Activated naive CD4-positive, alpha-beta T cell treated with anti-CD3 and anti-CD28 coated beads, Interleukin-2, amount 10 ng/mL, durations not matched to agents 7 days and 5 days (primary cell): ENCODE data around the gene PLCG2.

Experiments used
- CTCF ChIA-PET: fragments of 350-600 bp; sonication (Branson Sonifier 250); formaldehyde crosslinking; loops from one replicate; lab custom pipeline; 2021; ENCODE audit warnings: antibody characterized with exemption; lab: Charles Lee
- DNase-seq: peaks from one replicate; pipeline ENCODE4 v3.0.0-alpha.2; 2020
- H3K27ac Mint-ChIP-seq: one replicate; pipeline ENCODE4 v1.8.0; 2021; ENCODE audit warnings: mild to moderate bottlenecking, moderate library complexity, mixed read lengths
- H3K27me3 Mint-ChIP-seq: one replicate; pipeline ENCODE4 v1.8.0; 2021; ENCODE audit warnings: mild to moderate bottlenecking, mixed read lengths
- H3K36me3 Mint-ChIP-seq: one replicate; pipeline ENCODE4 v1.8.0; 2021; ENCODE audit warnings: mixed read lengths
- H3K4me1 Mint-ChIP-seq: one replicate; pipeline ENCODE4 v1.8.0; 2021; ENCODE audit warnings: mixed read lengths
- H3K4me3 Mint-ChIP-seq: one replicate; pipeline ENCODE4 v1.8.0; 2021; ENCODE audit warnings: mild to moderate bottlenecking, moderate library complexity, mixed read lengths
- H3K9me3 Mint-ChIP-seq: one replicate; pipeline ENCODE4 v1.8.0; 2021; ENCODE audit warnings: mixed read lengths

Gene PLCG2

GRCh38 chr16:81837312-81837751 lies 58.2 kb downstream of the PLCG2 start:
- no peak for DNase-seq
- Mint-ChIP-seq H3K4me1 (peaks cover 8% of the 10 kb centered on the region), H3K4me3 (no peak overlapping the region), H3K9me3 (no peaks in the 10 kb centered on the region), H3K27ac (no peak overlapping the region), H3K27me3 (peaks cover 24% of the 10 kb centered on the region), H3K36me3 (no peaks in the 10 kb centered on the region)
- CTCF ChIA-PET, result no interaction called here

- no peak overlapping the region for H3K4me3 Mint-ChIP-seq
- no peaks in the 10 kb centered on the region for H3K36me3 Mint-ChIP-seq
- no peak overlapping the region for H3K27ac Mint-ChIP-seq
- peaks cover 27% of the 10 kb centered on the region for H3K27me3 Mint-ChIP-seq
- no peak for DNase-seq
- CTCF ChIA-PET, result no interaction called here
- no peaks in the 10 kb centered on the region for H3K9me3 Mint-ChIP-seq
- H3K4me1 Mint-ChIP-seq, result peaks cover 13% of the 10 kb centered on the region
Observed at GRCh38 chr16:81838794-81839193, 59.7 kb downstream of the PLCG2 start.

DNA sequence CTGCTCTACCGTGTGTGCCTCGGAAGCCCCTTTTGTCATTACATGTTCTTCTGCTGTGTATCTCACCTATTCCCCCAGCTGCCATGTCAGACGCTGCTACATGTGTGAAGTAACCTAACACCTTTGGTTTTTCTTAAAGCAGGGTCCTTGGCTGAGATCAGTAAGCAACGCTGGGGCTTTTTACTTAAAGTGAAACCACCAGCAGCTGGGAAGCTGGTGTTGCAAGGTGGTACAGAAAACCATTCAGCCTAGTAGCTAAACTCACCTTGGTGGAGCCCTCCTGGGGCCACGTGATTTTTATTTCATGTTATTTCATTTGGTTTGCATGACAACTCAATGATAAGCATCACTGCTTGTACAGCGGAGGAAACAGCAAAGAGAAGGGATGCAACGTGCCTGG lies 62.6 kb downstream of the PLCG2 start:
- Mint-ChIP-seq H3K36me3 (no peaks in the 10 kb centered on the region), H3K27me3 (peaks cover 21% of the 10 kb centered on the region), H3K4me3 (no peak overlapping the region), H3K4me1 (peaks cover 13% of the 10 kb centered on the region), H3K27ac (no peak overlapping the region), H3K9me3 (no peaks in the 10 kb centered on the region)
- DNase-seq, result no peak
- CTCF ChIA-PET, result no interaction called here

- Mint-ChIP-seq H3K36me3 (no peaks in the 10 kb centered on the region), H3K27ac (no peak overlapping the region), H3K4me1 (peaks cover 11% of the 10 kb centered on the region), H3K4me3 (no peak overlapping the region), H3K9me3 (no peaks in the 10 kb centered on the region), H3K27me3 (peaks cover 13% of the 10 kb centered on the region)
- CTCF ChIA-PET, result no interaction called here
- DNase-seq, result no peak
Observed at GRCh38 chr16:81842564-81843242, 63.6 kb downstream of the PLCG2 start.

DNA sequence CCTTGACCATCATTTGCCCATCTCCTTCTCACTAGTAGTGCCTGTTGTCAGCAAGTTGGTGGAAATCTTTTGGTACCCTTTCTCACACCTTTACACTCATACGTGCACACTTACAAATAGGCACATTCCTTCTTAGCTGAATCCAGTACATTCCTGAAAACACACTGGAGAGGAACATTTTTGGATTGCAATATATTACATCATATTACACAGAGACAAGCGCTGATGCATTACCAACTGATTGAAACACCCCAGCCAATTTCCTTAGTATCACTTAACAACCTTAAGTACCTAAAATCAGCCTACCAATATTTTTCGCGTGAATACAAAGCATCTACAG lies 64.1 kb downstream of the PLCG2 start:
- H3K4me3 Mint-ChIP-seq, result no peak overlapping the region
- no peak overlapping the region for H3K27ac Mint-ChIP-seq
- no peaks in the 10 kb centered on the region for H3K9me3 Mint-ChIP-seq
- H3K36me3 Mint-ChIP-seq, result no peaks in the 10 kb centered on the region
- H3K4me1 Mint-ChIP-seq, result peaks cover 11% of the 10 kb centered on the region
- CTCF ChIA-PET, result no interaction called here
- DNase-seq, result no peak
- H3K27me3 Mint-ChIP-seq, result peaks cover 13% of the 10 kb centered on the region

GRCh38 chr16:81843683-81844082 lies 64.6 kb downstream of the PLCG2 start:
- Mint-ChIP-seq H3K36me3 (no peaks in the 10 kb centered on the region), H3K27ac (no peak overlapping the region), H3K4me3 (no peak overlapping the region), H3K4me1 (peaks cover 11% of the 10 kb centered on the region), H3K27me3 (peaks cover 13% of the 10 kb centered on the region), H3K9me3 (no peaks in the 10 kb centered on the region)
- DNase-seq, result no peak
- CTCF ChIA-PET, result no interaction called here

DNA sequence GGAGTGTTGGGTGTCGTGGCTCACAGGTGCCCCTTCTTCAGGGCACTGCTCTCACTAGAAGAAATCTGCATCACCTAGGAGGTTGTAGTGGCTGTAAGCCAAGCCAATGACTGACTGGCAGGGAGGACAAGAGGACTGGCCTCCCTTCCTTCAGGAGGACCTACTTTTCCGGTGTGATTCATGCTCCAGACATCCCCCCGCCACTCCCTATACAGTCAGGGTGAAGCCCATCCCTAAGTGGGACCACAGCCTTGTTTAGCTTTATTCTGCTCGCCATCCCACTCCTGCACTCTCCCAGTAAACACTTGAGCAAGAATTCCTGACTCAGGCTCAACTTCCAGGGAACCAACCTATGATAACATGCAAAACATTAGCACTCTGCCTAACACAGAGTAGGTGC lies 67.0 kb downstream of the PLCG2 start:
- Mint-ChIP-seq H3K27ac (no peak overlapping the region), H3K4me1 (peaks cover 11% of the 10 kb centered on the region), H3K4me3 (no peak overlapping the region), H3K9me3 (no peaks in the 10 kb centered on the region), H3K36me3 (no peaks in the 10 kb centered on the region), H3K27me3 (peaks cover 10% of the 10 kb centered on the region)
- no peak for DNase-seq
- CTCF ChIA-PET, result interaction anchor here (1.6 kb wide), 1 partner anchor 14 kb away, joined by 3 read pairs; no protein-coding TSS in a partner anchor

GRCh38 chr16:81848306-81848853 lies 69.3 kb downstream of the PLCG2 start:
- Mint-ChIP-seq H3K9me3 (no peaks in the 10 kb centered on the region), H3K4me3 (no peak overlapping the region), H3K36me3 (no peaks in the 10 kb centered on the region), H3K4me1 (peaks cover 3% of the 10 kb centered on the region), H3K27me3 (peaks cover 9% of the 10 kb centered on the region), H3K27ac (no peak overlapping the region)
- CTCF ChIA-PET, result no interaction called here
- DNase-seq, result no peak

GRCh38 chr16:81850197-81850944 lies 71.3 kb downstream of the PLCG2 start:
- DNase-seq, result no peak
- Mint-ChIP-seq H3K27ac (no peak overlapping the region), H3K36me3 (no peaks in the 10 kb centered on the region), H3K27me3 (peaks cover 9% of the 10 kb centered on the region), H3K4me1 (no peaks in the 10 kb centered on the region), H3K9me3 (no peaks in the 10 kb centered on the region), H3K4me3 (no peak overlapping the region)
- CTCF ChIA-PET, result no interaction called here

DNA sequence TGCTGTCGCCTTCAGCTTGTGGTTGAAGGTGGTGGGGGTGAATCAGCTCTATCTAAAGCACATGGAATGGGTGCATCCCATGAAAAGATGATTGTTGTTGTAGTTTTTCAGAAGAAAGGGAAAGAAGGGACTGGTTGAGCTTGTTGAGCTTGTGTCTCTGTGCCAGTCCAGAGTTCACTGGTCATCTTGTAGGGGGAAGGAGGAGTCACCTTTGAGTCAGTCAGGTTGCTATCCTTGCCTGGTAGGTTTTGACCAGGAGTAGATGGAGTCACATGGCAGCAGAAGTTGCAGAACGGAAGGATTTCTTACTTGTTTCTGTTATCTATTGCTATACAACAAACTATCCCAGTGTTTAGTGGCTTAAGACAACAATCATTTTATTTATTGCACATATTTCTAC lies 73.3 kb downstream of the PLCG2 start:
- H3K4me1 Mint-ChIP-seq, result no peaks in the 10 kb centered on the region
- peaks cover 1% of the 10 kb centered on the region for H3K36me3 Mint-ChIP-seq
- CTCF ChIA-PET, result interaction anchor here (0.8 kb wide), 1 partner anchor 21 kb away, joined by 3 read pairs; no protein-coding TSS in a partner anchor
- H3K4me3 Mint-ChIP-seq, result no peak overlapping the region
- H3K9me3 Mint-ChIP-seq, result no peaks in the 10 kb centered on the region
- DNase-seq, result no peak
- H3K27me3 Mint-ChIP-seq, result peaks cover 9% of the 10 kb centered on the region
- H3K27ac Mint-ChIP-seq, result no peak overlapping the region

DNA sequence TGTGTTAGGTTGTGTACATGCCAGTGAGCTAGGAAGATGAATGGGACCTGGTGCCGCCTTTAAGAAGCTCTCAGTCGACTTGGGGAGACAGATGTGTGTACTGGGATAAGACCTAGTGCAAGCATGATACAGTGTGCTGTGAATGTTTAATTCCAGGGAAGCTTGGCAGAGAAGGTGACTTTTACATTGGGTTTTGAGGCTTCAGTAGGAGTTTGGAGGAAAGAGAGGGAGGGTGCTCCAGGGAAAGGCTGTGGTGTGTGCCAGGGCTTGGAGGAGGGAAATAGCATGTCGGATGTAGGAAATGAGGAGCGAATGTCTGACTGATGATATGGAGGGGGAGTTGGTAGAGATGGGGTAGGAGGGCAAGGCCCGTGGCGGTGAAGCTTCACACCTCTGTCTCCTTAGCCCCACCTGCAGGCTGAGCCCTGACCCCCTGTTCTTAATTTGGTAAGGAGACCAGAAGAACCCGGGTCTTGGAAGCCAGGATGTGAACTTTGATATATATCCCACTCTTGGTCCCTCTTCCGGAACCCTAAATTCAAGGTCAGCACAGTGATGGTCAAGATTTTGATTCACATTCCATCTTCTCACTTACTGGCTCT lies 76.6 kb downstream of the PLCG2 start:
- H3K36me3 Mint-ChIP-seq, result peaks cover 1% of the 10 kb centered on the region
- no peaks in the 10 kb centered on the region for H3K9me3 Mint-ChIP-seq
- peaks cover 5% of the 10 kb centered on the region for H3K27me3 Mint-ChIP-seq
- H3K4me3 Mint-ChIP-seq, result no peak overlapping the region
- CTCF ChIA-PET, result interaction anchor here (1.4 to 2.8 kb wide), 2 partner anchors 18 to 118 kb away, joined by 4 to 10 read pairs; no protein-coding TSS in a partner anchor
- no peak overlapping the region for H3K27ac Mint-ChIP-seq
- no peak for DNase-seq
- peaks cover 3% of the 10 kb centered on the region for H3K4me1 Mint-ChIP-seq

DNA sequence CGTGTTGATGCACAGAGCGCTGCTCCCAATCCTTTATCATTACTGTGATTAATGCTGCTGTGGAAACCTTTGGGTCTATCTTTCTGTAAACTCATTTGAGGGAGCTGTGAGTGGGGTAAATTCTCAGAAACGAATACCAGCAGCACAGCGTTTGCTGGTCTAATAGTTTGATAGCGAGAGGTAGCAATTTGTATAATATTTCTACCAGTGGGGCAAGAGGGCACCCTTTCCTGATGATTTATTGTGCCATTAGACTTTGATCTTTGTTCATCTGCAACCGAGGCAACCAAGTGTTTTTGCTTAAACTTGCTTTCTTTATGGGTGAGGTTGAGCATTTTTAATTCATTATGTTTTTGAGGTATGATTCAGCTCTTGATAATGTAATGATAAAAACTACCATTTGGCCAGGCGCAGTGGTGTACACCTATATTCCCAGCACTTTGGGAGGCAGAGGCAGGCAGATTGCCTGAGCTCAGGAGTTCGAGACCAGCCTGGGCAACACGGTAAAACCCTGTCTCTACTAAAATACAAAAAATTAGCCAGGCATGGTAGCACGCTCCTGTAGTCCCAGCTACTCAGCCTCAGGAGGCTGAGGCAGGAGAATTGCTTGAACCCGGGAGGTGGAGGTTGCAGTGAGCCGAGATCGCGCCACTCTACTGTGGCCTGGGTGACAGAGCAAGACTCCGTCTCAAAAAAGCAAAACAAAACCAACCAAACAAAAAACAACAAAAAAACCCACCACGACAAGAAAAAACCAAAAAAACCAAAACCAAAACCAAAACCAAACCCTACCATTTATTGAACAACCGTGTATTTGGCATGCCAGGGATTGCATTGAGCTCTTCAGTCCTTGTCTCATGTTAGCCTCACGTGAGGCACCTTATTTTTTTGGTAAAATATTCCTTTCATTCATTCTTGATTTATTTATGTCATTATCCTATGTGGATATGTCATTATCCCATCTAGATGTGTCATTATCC lies 81.5 kb downstream of the PLCG2 start:
- Mint-ChIP-seq H3K27ac (no peak overlapping the region), H3K4me3 (no peak overlapping the region), H3K4me1 (peaks cover 10% of the 10 kb centered on the region), H3K9me3 (no peaks in the 10 kb centered on the region), H3K27me3 (peaks cover 14% of the 10 kb centered on the region), H3K36me3 (peaks cover 1% of the 10 kb centered on the region)
- no peak for DNase-seq
- CTCF ChIA-PET, result interaction anchor here (0.6 to 2.3 kb wide), 6 partner anchors 12 to 81 kb away, joined by 3 to 11 read pairs (median 3); no protein-coding TSS in a partner anchor

GRCh38 chr16:81861503-81861902 lies 82.4 kb downstream of the PLCG2 start:
- no peak for DNase-seq
- no peak overlapping the region for H3K27ac Mint-ChIP-seq

More at GRCh38 chr16:81861503-81861902, 82.4 kb downstream of the PLCG2 start:
- Mint-ChIP-seq H3K27me3 (peaks cover 14% of the 10 kb centered on the region), H3K4me3 (no peak overlapping the region), H3K4me1 (peaks cover 10% of the 10 kb centered on the region), H3K9me3 (no peaks in the 10 kb centered on the region), H3K36me3 (peaks cover 1% of the 10 kb centered on the region)
- CTCF ChIA-PET, result interaction anchor here (1.4 to 2.3 kb wide), 2 partner anchors 11 to 63 kb away, joined by 3 to 11 read pairs; no protein-coding TSS in a partner anchor
